H9 (cell line): Measurements from ENCODE around the gene ACACA. TPM values are rescaled to one million over a fixed set of nuclear protein-coding genes. Genes with fewer than 3 reads are reported as not detected.

Experiments
- DNase-seq: peaks from one replicate; pipeline ENCODE4 v3.0.0-alpha.2; 2017
- H2AFZ ChIP-seq: one replicate; pipeline ENCODE4 v1.6.1; 2013; ENCODE audit warnings: mild to moderate bottlenecking, low read length, control low read depth, moderate library complexity
- H2AK5ac ChIP-seq: 2 replicates; pipeline ENCODE4 v1.6.1; 2013; ENCODE audit warnings: low read length, control low read depth, mixed read lengths; ENCODE audit not compliant: insufficient read length
- H2BK120ac ChIP-seq: one replicate; pipeline ENCODE4 v1.6.1; 2013; ENCODE audit warnings: low read depth, mild to moderate bottlenecking, low read length, control low read depth, inconsistent platforms; ENCODE audit not compliant: poor library complexity, severe bottlenecking
- H2BK12ac ChIP-seq: 2 replicates; pipeline ENCODE4 v1.6.1; 2013; ENCODE audit warnings: low read length, control low read depth, mixed read lengths, low read depth; ENCODE audit not compliant: insufficient read length
- H2BK15ac ChIP-seq: 2 replicates; pipeline ENCODE4 v1.6.1; 2013; ENCODE audit warnings: low read depth, low read length, control low read depth
- H2BK20ac ChIP-seq: one replicate; pipeline ENCODE4 v1.6.1; 2013; ENCODE audit warnings: low read depth, mild to moderate bottlenecking, low read length, control low read depth, inconsistent platforms; ENCODE audit not compliant: poor library complexity, severe bottlenecking
- H2BK5ac ChIP-seq: 2 replicates; pipeline ENCODE4 v1.6.1; 2013; ENCODE audit warnings: low read length, control low read depth, mixed read lengths; ENCODE audit not compliant: insufficient read length
- H3K14ac ChIP-seq: 2 replicates; pipeline ENCODE4 v1.6.1; 2013; ENCODE audit warnings: low read length, control low read depth; ENCODE audit not compliant: insufficient read depth
- H3K18ac ChIP-seq: 2 replicates; pipeline ENCODE4 v1.6.1; 2013; ENCODE audit warnings: low read depth, mild to moderate bottlenecking, mixed read lengths, low read length, control low read depth; ENCODE audit not compliant: insufficient read length
- H3K23ac ChIP-seq: 2 replicates; pipeline ENCODE4 v1.6.1; 2013; ENCODE audit warnings: low read length, control low read depth, mixed read lengths, low read depth; ENCODE audit not compliant: insufficient read length
- H3K23me2 ChIP-seq: 2 replicates; pipeline ENCODE4 v1.6.1; 2013; ENCODE audit warnings: low read depth, mild to moderate bottlenecking, mixed read lengths, low read length, control low read depth; ENCODE audit not compliant: insufficient read length, poor library complexity, severe bottlenecking
- H3K27ac ChIP-seq: 2 replicates; pipeline ENCODE4 v1.5.1; 2013; ENCODE audit warnings: low read length, control low read depth, mixed read lengths, low read depth; ENCODE audit not compliant: insufficient read length
- H3K27me3 ChIP-seq: 2 replicates; pipeline ENCODE4 v1.6.1; 2013; ENCODE audit warnings: low read length, control low read depth, inconsistent platforms; ENCODE audit not compliant: insufficient read depth
- H3K4ac ChIP-seq: 2 replicates; pipeline ENCODE4 v1.6.1; 2013; ENCODE audit warnings: low read depth, mild to moderate bottlenecking, control low read depth, inconsistent platforms, low read length, moderate library complexity
- H3K4me1 ChIP-seq: 2 replicates; pipeline ENCODE4 v1.6.1; 2013; ENCODE audit warnings: low read length, control low read depth, inconsistent platforms; ENCODE audit not compliant: insufficient read depth
- H3K4me2 ChIP-seq: 2 replicates; pipeline ENCODE4 v1.6.1; 2013; ENCODE audit warnings: low read length, control low read depth, mixed read lengths; ENCODE audit not compliant: insufficient read length, insufficient read depth
- H3K56ac ChIP-seq: 2 replicates; pipeline ENCODE4 v1.6.1; 2013; ENCODE audit warnings: low read depth, mild to moderate bottlenecking, mixed read lengths, low read length, control low read depth; ENCODE audit not compliant: insufficient read length
- H3K79me1 ChIP-seq: 2 replicates; pipeline ENCODE4 v1.6.1; 2013; ENCODE audit warnings: low read depth, mild to moderate bottlenecking, moderate library complexity, low read length, control low read depth, inconsistent platforms; ENCODE audit not compliant: insufficient read depth, poor library complexity, severe bottlenecking
- H3K79me2 ChIP-seq: 2 replicates; pipeline ENCODE4 v1.6.1; 2013; ENCODE audit warnings: low read length, control low read depth, inconsistent platforms; ENCODE audit not compliant: insufficient read depth
- H3K9ac ChIP-seq: 2 replicates; pipeline ENCODE4 v1.6.1; 2013; ENCODE audit warnings: low read length, control low read depth, mixed read lengths; ENCODE audit not compliant: insufficient read length; ENCODE audit errors: extremely low read depth
- H3K9me3 ChIP-seq: one replicate; pipeline ENCODE4 v1.6.1; 2013; ENCODE audit warnings: low read depth, low read length, inconsistent platforms; ENCODE audit not compliant: control insufficient read depth
- H3T11ph ChIP-seq: one replicate; pipeline ENCODE4 v1.6.1; 2013; ENCODE audit warnings: mild to moderate bottlenecking, low read length, control low read depth, inconsistent platforms
- H4K20me1 ChIP-seq: one replicate; pipeline ENCODE4 v1.6.1; 2013; ENCODE audit not compliant: control insufficient read depth, insufficient read length, insufficient read depth
- H4K5ac ChIP-seq: 2 replicates; pipeline ENCODE4 v1.6.1; 2013; ENCODE audit warnings: low read depth, mild to moderate bottlenecking, mixed read lengths, low read length, control low read depth; ENCODE audit not compliant: insufficient read length
- H4K8ac ChIP-seq: replicated peaks from 2 replicates; pipeline ENCODE4 v1.6.1; 2013; ENCODE audit warnings: low read length, control low read depth, mixed read lengths, low read depth; ENCODE audit not compliant: insufficient read length
- H4K91ac ChIP-seq: 2 replicates; pipeline ENCODE4 v1.6.1; 2013; ENCODE audit warnings: low read depth, mild to moderate bottlenecking, moderate library complexity, mixed read lengths, low read length, control low read depth; ENCODE audit not compliant: insufficient read length
- H3K27ac Mint-ChIP-seq, 3 experiments: 2 replicates in 2 of 3; 3 replicates in 1 of 3; pipeline ENCODE4 v1.8.0; 2020 to 2021; ENCODE audit warnings: mixed read lengths in 3 of 3, mild to moderate bottlenecking in 1 of 3, moderate library complexity in 1 of 3
- H3K27me3 Mint-ChIP-seq: 2 replicates; pipeline ENCODE4 v1.8.0; 2021; ENCODE audit warnings: low read depth, mild to moderate bottlenecking, moderate library complexity, mixed read lengths
- H3K36me3 Mint-ChIP-seq, 3 experiments: 2 replicates in 2 of 3; 3 replicates in 1 of 3; pipeline ENCODE4 v1.8.0; 2020 to 2021; ENCODE audit warnings: low read depth in 3 of 3, mixed read lengths in 3 of 3; ENCODE audit not compliant: insufficient read depth in 1 of 3
- H3K4me1 Mint-ChIP-seq, 2 experiments: 2 replicates each; pipeline ENCODE4 v1.8.0; 2020; ENCODE audit warnings: mixed read lengths in 2 of 2
- H3K4me3 Mint-ChIP-seq, 2 experiments: 2 replicates in 1 of 2; 3 replicates in 1 of 2; pipeline ENCODE4 v1.8.0; 2020 to 2021; ENCODE audit warnings: mild to moderate bottlenecking in 2 of 2, mixed read lengths in 2 of 2, moderate library complexity in 1 of 2
- H3K9me3 Mint-ChIP-seq, 2 experiments: 2 replicates in 1 of 2; 3 replicates in 1 of 2; pipeline ENCODE4 v1.8.0; 2020; ENCODE audit warnings: mild to moderate bottlenecking in 2 of 2, mixed read lengths in 2 of 2, moderate library complexity in 1 of 2
- CTCF ChIP-seq: fragments of 200-600 bp; sonication (generic); conservative IDR thresholded peaks from 3 replicates; pipeline ENCODE4 v1.8.0; 2021; ENCODE audit warnings: antibody characterized with exemption, mild to moderate bottlenecking
- WGBS: extraction: QIAGEN DNeasy Blood & Tissue Kit; methylation state at CpG from one replicate; pipeline ENCODE4 v1.1.7; 2013; ENCODE audit warnings: missing lambda C conversion rate, low lambda C conversion rate, mixed read lengths; ENCODE audit not compliant: insufficient read length; ENCODE audit errors: extremely low coverage; 5-methylcytosine and 5-hydroxymethylcytosine counted together
- total RNA-seq: library from RNA; stranded (reverse); gene quantifications from 2 replicates; pipeline ENCODE4 v1.2.1, GENCODE V29; 2021

The ACACA gene
- total RNA-seq, 1 experiment from 2014 or later, result 135 TPM

GRCh38 chr17:37384560-37385149 is 22.0 kb downstream of the ACACA start:
- Histone ChIP-seq H3K4ac (no peak overlapping the region), H3T11ph (no peak overlapping the region), H2AK5ac (no peak overlapping the region), H3K9ac (no peak overlapping the region), H3K4me2 (no peak overlapping the region), H3K14ac (no peak overlapping the region), H3K4me1 (no peaks in the 10 kb centered on the region), H4K91ac (no peak overlapping the region), H2BK120ac (no peak overlapping the region), H3K9me3 (no peaks in the 10 kb centered on the region), H4K5ac (no peak overlapping the region), H2BK20ac (no peak overlapping the region), H3K79me2 (no peaks in the 10 kb centered on the region), H3K27me3 (no peaks in the 10 kb centered on the region), H3K79me1 (no peaks in the 10 kb centered on the region), H4K8ac (no peak overlapping the region), H2BK5ac (no peak overlapping the region), H3K56ac (no peak overlapping the region), H2BK15ac (no peak overlapping the region), H3K27ac (no peak overlapping the region), H4K20me1 (no peaks in the 10 kb centered on the region), H3K18ac (no peak overlapping the region), H2BK12ac (no peak overlapping the region), H3K23ac (no peak overlapping the region), H3K23me2 (no peaks in the 10 kb centered on the region), H2AFZ (no peak overlapping the region)
- H3K4me1 Mint-ChIP-seq, result peaks cover 4 to 10% of the 10 kb centered on the region in 2 experiments
- H3K9me3 Mint-ChIP-seq, result no peaks in the 10 kb centered on the region
- no peaks in the 10 kb centered on the region for H3K36me3 Mint-ChIP-seq
- no peak overlapping the region for H3K27ac Mint-ChIP-seq
- H3K27me3 Mint-ChIP-seq, result no peaks in the 10 kb centered on the region
- TF ChIP-seq CTCF, result no peak
- no peak overlapping the region for H3K4me3 Mint-ChIP-seq
- no CpG with 5 or more reads among the region's 3 CpGs for WGBS
- no peak for DNase-seq
